Keratinocyte (primary cell): ENCODE data around the gene FNDC3B.

Source experiments
- EZH2 ChIP-seq: IDR thresholded peaks from one replicate; pipeline ENCODE4 v1.6.1; 2012; ENCODE audit warnings: inconsistent platforms, mild to moderate bottlenecking, low read length, moderate library complexity
- TF ChIP-seq, protein P1 (sequence below), 3 experiments: IDR thresholded peaks in 1 of 3; conservative IDR thresholded peaks in 1 of 3; optimal IDR thresholded peaks in 1 of 3; 2 replicates in 2 of 3; 3 replicates in 1 of 3; pipeline versions ENCODE3 to v1.5.1; 2011; ENCODE audit warnings: low read length in 3 of 3, mild to moderate bottlenecking in 3 of 3, moderate library complexity in 2 of 3, control low read depth in 1 of 3, inconsistent platforms in 1 of 3; ENCODE audit not compliant: insufficient read depth in 2 of 3; ENCODE audit errors: extremely low read depth in 1 of 3

DNA sequence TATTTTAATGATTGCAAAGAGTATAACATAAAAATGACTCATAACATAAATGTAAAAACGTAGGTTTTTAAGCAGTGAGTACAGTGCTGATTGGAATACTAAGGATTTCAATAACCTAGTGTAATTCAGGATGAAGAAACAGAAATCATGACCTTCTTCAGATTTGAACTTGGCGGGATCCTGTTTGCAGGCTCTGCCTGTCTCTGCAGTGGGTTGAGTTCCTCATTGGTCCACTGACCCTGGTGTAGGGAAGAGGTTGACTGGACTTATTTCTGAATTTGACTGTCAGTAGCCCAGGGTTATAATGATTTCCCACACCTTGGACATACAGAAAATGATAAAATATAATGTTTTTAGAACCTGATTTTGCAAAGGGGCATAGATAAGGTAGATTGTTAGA lies 171.7 kb downstream of the FNDC3B start:
- TF ChIP-seq, protein P1, sequence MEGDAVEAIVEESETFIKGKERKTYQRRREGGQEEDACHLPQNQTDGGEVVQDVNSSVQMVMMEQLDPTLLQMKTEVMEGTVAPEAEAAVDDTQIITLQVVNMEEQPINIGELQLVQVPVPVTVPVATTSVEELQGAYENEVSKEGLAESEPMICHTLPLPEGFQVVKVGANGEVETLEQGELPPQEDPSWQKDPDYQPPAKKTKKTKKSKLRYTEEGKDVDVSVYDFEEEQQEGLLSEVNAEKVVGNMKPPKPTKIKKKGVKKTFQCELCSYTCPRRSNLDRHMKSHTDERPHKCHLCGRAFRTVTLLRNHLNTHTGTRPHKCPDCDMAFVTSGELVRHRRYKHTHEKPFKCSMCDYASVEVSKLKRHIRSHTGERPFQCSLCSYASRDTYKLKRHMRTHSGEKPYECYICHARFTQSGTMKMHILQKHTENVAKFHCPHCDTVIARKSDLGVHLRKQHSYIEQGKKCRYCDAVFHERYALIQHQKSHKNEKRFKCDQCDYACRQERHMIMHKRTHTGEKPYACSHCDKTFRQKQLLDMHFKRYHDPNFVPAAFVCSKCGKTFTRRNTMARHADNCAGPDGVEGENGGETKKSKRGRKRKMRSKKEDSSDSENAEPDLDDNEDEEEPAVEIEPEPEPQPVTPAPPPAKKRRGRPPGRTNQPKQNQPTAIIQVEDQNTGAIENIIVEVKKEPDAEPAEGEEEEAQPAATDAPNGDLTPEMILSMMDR (optimal IDR thresholded peaks at IDR 0.05 in 1 of 3, IDR thresholded peaks at IDR 0.05 in 1 of 3, conservative IDR thresholded peaks at IDR 0.05 in 1 of 3; ENCODE audit: extremely low read depth in 1 of 3, insufficient read depth in 2 of 3, low read length in 3 of 3) = no peak
- TF ChIP-seq EZH2 = no peak
